K562 (cell line): Measurements from ENCODE around the gene HMGXB3.

Source experiments
- POLR2A ChIP-seq: fragments of 450-650 bp; conservative IDR thresholded peaks from 2 replicates; pipeline ENCODE4 v1.6.1; 2016
- TF ChIP-seq, protein P1 (sequence below), 3 experiments: IDR thresholded peaks in 2 of 3; conservative IDR thresholded peaks in 1 of 3; 2 replicates each; pipeline ENCODE4 v1.5.1; 2011 to 2012; ENCODE audit warnings: low read length in 3 of 3, mild to moderate bottlenecking in 3 of 3, control low read depth in 2 of 3, improper control_type of control experiment in 1 of 3, inconsistent platforms in 1 of 3, low read depth in 1 of 3, mixed read lengths in 1 of 3, moderate library complexity in 1 of 3; ENCODE audit not compliant: insufficient read depth in 2 of 3

DNA sequence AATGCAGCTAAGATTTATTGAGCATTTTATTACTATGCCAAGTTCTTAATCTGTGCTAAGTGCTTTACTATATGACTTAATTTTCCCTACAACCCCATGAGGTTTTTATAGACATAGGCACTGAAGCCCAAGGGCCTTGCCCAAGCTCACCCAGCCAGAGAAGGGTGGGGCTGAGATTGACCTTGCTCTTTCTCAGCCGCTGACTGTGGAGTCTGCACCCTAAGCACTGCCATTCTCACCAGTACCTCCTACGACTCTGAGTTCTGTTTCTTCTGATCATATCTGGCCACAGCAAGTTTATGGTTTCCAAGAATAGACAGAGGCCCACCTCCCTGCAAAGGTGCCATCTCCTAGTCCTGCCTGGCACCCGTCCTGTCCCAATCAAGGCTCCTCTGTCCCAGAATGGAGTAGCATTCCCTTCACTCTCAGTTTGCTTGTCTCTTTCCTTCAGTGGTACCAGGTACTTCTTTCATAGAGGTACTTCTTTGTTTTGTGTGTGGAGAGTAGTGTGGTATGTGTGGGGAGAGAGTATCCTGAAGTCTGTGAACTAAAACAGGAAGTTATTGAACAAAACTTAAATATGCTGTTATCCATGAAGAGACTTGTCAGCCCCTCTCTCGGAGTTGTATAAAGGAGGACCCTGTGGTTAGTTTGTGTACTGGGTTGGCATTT is 43.3 kb downstream of the HMGXB3 start:
- TF ChIP-seq, protein P1, sequence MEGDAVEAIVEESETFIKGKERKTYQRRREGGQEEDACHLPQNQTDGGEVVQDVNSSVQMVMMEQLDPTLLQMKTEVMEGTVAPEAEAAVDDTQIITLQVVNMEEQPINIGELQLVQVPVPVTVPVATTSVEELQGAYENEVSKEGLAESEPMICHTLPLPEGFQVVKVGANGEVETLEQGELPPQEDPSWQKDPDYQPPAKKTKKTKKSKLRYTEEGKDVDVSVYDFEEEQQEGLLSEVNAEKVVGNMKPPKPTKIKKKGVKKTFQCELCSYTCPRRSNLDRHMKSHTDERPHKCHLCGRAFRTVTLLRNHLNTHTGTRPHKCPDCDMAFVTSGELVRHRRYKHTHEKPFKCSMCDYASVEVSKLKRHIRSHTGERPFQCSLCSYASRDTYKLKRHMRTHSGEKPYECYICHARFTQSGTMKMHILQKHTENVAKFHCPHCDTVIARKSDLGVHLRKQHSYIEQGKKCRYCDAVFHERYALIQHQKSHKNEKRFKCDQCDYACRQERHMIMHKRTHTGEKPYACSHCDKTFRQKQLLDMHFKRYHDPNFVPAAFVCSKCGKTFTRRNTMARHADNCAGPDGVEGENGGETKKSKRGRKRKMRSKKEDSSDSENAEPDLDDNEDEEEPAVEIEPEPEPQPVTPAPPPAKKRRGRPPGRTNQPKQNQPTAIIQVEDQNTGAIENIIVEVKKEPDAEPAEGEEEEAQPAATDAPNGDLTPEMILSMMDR (IDR thresholded peaks at IDR 0.05 in 2 of 3, conservative IDR thresholded peaks at IDR 0.05 in 1 of 3; ENCODE audit: insufficient read depth in 2 of 3, low read depth in 1 of 3, low read length in 3 of 3) = no peak
- no peak for TF ChIP-seq POLR2A
